A549 (cell line): Measurements from ENCODE around the gene PLEKHA6. TPM values are rescaled to one million over a fixed set of nuclear protein-coding genes. Genes with fewer than 3 reads are reported as not detected.

Experiments
- ATAC-seq, 2 experiments: fragments of 200-7000 bp in 1 of 2; fragments of >200 bp in 1 of 2; cut with Nextera tagmentation in 1 of 2; cut with Tn5 transposase in 1 of 2; 3 replicates each; pipeline versions ENCODE4 v1.8.0 to v1.9.1; 2018 to 2020; ENCODE audit warnings: mild to moderate bottlenecking in 1 of 2, moderate library complexity in 1 of 2
- CTCF ChIA-PET: fragments of 300-600 bp; sonication (Branson Sonifier 250); formaldehyde crosslinking; extraction: SDS; loops from one replicate; lab custom pipeline; 2021; ENCODE audit warnings: antibody characterized with exemption, inconsistent platforms; lab: Yijun Ruan, JAX
- POLR2A ChIA-PET: fragments of 350-600 bp; formaldehyde crosslinking; extraction: SDS; loops from one replicate; lab custom pipeline; 2021; ENCODE audit warnings: antibody characterized with exemption, inconsistent platforms; lab: Yijun Ruan, JAX
- DNase-seq, 2 experiments: peaks; one replicate each; pipeline versions ENCODE4 v3.0.0 to v3.0.0-alpha.2; 2011 to 2016; ENCODE audit warnings: low read depth in 1 of 2, low spot score in 1 of 2
- FAIRE-seq: peaks from 2 replicates; lab custom pipeline; 2011; peaks lifted over from hg19 to GRCh38; lab: Jason Lieb, UNC
- H3K27ac ChIP-seq, 2 experiments: fragments of >200 bp; sonication (Bioruptor Twin); formaldehyde crosslinking; 3 replicates each; pipeline ENCODE4 v1.5.1; 2016 to 2017
- H3K4me1 ChIP-seq: fragments of >200 bp; sonication (Bioruptor Twin); formaldehyde crosslinking; 3 replicates; pipeline ENCODE4 v1.6.1; 2016
- H3K4me2 ChIP-seq: fragments of >200 bp; sonication (Bioruptor Twin); formaldehyde crosslinking; 3 replicates; pipeline ENCODE4 v1.6.1; 2016
- H3K4me3 ChIP-seq: fragments of >200 bp; sonication (Bioruptor Twin); formaldehyde crosslinking; 3 replicates; pipeline ENCODE4 v1.5.1; 2016
- H3K9me3 ChIP-seq: fragments of >200 bp; sonication (Bioruptor Twin); formaldehyde crosslinking; 3 replicates; pipeline ENCODE4 v1.6.1; 2016
- BHLHE40 ChIP-seq: IDR thresholded peaks from 2 replicates; pipeline ENCODE4 v1.6.1; 2012; ENCODE audit warnings: low read depth, low read length, inconsistent platforms
- CBX2 ChIP-seq: fragments of 200-600 bp; sonication (generic); IDR thresholded peaks from 2 replicates; pipeline ENCODE4 v1.6.1; 2016; ENCODE audit warnings: low read depth, mild to moderate bottlenecking, borderline replicate concordance
- CEBPB ChIP-seq, 2 experiments: fragments of >200 bp in 1 of 2; sonication (Bioruptor Twin) in 1 of 2; formaldehyde crosslinking in 1 of 2; IDR thresholded peaks; 2 replicates each; pipeline ENCODE4 v1.6.1; 2012 to 2016
- CHD2 ChIP-seq: fragments of 150-350 bp; IDR thresholded peaks from 2 replicates; pipeline ENCODE4 v1.6.1; 2014; ENCODE audit warnings: low read length; ENCODE audit not compliant: partially characterized antibody
- E2F6 ChIP-seq: IDR thresholded peaks from 2 replicates; pipeline ENCODE4 v1.6.1; 2012; ENCODE audit warnings: low read depth, borderline replicate concordance
- HOXA7 ChIP-seq: fragments of 250-450 bp; sonication (Bioruptor Pico); IDR thresholded peaks from 2 replicates; pipeline ENCODE4 v1.5.0; 2020; ENCODE audit warnings: mild to moderate bottlenecking, moderate library complexity
- HOXB13 ChIP-seq: fragments of 250-450 bp; sonication (Bioruptor Pico); IDR thresholded peaks from 2 replicates; pipeline ENCODE4 v1.5.0; 2020; ENCODE audit warnings: low read depth, mild to moderate bottlenecking, moderate library complexity
- HOXB5 ChIP-seq: fragments of 250-450 bp; sonication (Bioruptor Pico); IDR thresholded peaks from 2 replicates; pipeline ENCODE4 v1.5.0; 2020; ENCODE audit warnings: mild to moderate bottlenecking, moderate library complexity
- KDM1A ChIP-seq: fragments of 200-600 bp; sonication (generic); IDR thresholded peaks from 2 replicates; pipeline ENCODE4 v1.6.1; 2016; ENCODE audit warnings: low read depth, mild to moderate bottlenecking
- MAFK ChIP-seq: fragments of 450-650 bp; IDR thresholded peaks from 2 replicates; pipeline ENCODE4 v1.6.1; 2014; ENCODE audit not compliant: partially characterized antibody
- MYC ChIP-seq: IDR thresholded peaks from 2 replicates; pipeline ENCODE4 v1.6.1; 2012; ENCODE audit warnings: mild to moderate bottlenecking, inconsistent platforms, low read length, improper control_type of control experiment, borderline replicate concordance
- NR3C1 ChIP-seq: fragments of >200 bp; sonication (Bioruptor Twin); formaldehyde crosslinking; IDR thresholded peaks from 3 replicates; pipeline ENCODE4 v1.6.1; 2017
- POLR2AphosphoS2 ChIP-seq: conservative IDR thresholded peaks from 2 replicates; pipeline ENCODE4 v1.6.1; 2012; ENCODE audit warnings: low read length, improper control_type of control experiment, inconsistent platforms
- RAD21 ChIP-seq, 2 experiments: fragments of >200 bp in 1 of 2; sonication (Bioruptor Twin) in 1 of 2; formaldehyde crosslinking in 1 of 2; IDR thresholded peaks in 1 of 2; conservative IDR thresholded peaks in 1 of 2; 2 replicates in 1 of 2; 3 replicates in 1 of 2; pipeline ENCODE4 v1.6.1; 2012 to 2018; ENCODE audit warnings: inconsistent platforms in 1 of 2
- RARB ChIP-seq: fragments of 250-450 bp; sonication (Bioruptor Pico); IDR thresholded peaks from 2 replicates; pipeline ENCODE4 v1.8.0; 2021; ENCODE audit warnings: mild to moderate bottlenecking, moderate library complexity
- REST ChIP-seq: fragments of 200-600 bp; sonication (generic); IDR thresholded peaks from 2 replicates; pipeline ENCODE4 v1.6.1; 2016; ENCODE audit warnings: antibody characterized with exemption, mild to moderate bottlenecking, moderate library complexity
- RFX5 ChIP-seq: fragments of 450-650 bp; IDR thresholded peaks from 2 replicates; pipeline ENCODE4 v1.7.1; 2014; ENCODE audit warnings: antibody characterized with exemption, mild to moderate bottlenecking, moderate library complexity
- SMC3 ChIP-seq: fragments of >200 bp; sonication (Bioruptor Twin); formaldehyde crosslinking; IDR thresholded peaks from 3 replicates; pipeline ENCODE4 v1.6.1; 2018; ENCODE audit warnings: inconsistent platforms
- TFCP2L1 ChIP-seq: fragments of 250-450 bp; sonication (Bioruptor Pico); IDR thresholded peaks from 2 replicates; pipeline ENCODE4 v1.5.0; 2021; ENCODE audit warnings: mild to moderate bottlenecking
- TP53 ChIP-seq: fragments of 250-450 bp; sonication (Bioruptor Pico); IDR thresholded peaks from 2 replicates; pipeline ENCODE4 v1.5.0; 2021; ENCODE audit warnings: mild to moderate bottlenecking, moderate library complexity
- ZFP36 ChIP-seq: fragments of 450-650 bp; IDR thresholded peaks from 2 replicates; pipeline ENCODE4 v1.6.1; 2014; ENCODE audit warnings: borderline replicate concordance; ENCODE audit not compliant: partially characterized antibody
- ZSCAN20 ChIP-seq: fragments of 250-450 bp; sonication (Bioruptor Pico); IDR thresholded peaks from 2 replicates; pipeline ENCODE4 v1.8.0; 2022; ENCODE audit warnings: mild to moderate bottlenecking, moderate library complexity
- WGBS: methylation state at CpG from one replicate; pipeline ENCODE4 v1.1.6; 2017; ENCODE audit errors: missing lambda C conversion rate; 5-methylcytosine and 5-hydroxymethylcytosine counted together
- polyA plus RNA-seq, 4 experiments: library from polyadenylated mRNA; depleted of rRNA in 3 of 4; stranded (reverse); fragments of >200 nt; fragmentation: RNase III in 1 of 4; extraction: RNeasy Plus Mini Kit Qiagen cat#74134 plus additional on column Dnase treatment in 1 of 4; gene quantifications; 2 replicates in 3 of 4; 3 replicates in 1 of 4; pipeline ENCODE4 v1.2.3, GENCODE V29; 2011 to 2017
- TF ChIP-seq, protein P1 (sequence below): fragments of >200 bp; sonication (Bioruptor Twin); formaldehyde crosslinking; IDR thresholded peaks from 2 replicates; pipeline ENCODE4 v1.6.1; 2016
- TF ChIP-seq, protein P2 (sequence below): fragments of 150-350 bp; IDR thresholded peaks from 2 replicates; pipeline ENCODE4 v1.6.1; 2014; ENCODE audit warnings: low read depth, mild to moderate bottlenecking, low read length
- TF ChIP-seq, protein P3 (sequence below): IDR thresholded peaks from 2 replicates; pipeline ENCODE4 v1.6.1; 2012

The PLEKHA6 gene
- polyA plus RNA-seq, 2 of the 4 experiments (the other 2 are of a cell fraction), result 13.0 to 26.2 TPM

- POLR2A ChIA-PET, result no interaction called here
- no peak for FAIRE-seq
- TF ChIP-seq RAD21 (conservative IDR thresholded peaks at IDR 0.05 in 1 of 2, IDR thresholded peaks at IDR 0.05 in 1 of 2) (no peak), MYC (no peak), CHD2 (no peak), TFCP2L1 (CRISPR knock-in tag) (no peak), HOXB5 (CRISPR knock-in tag) (no peak), ZSCAN20 (CRISPR knock-in tag) (no peak), MAFK (no peak), SMC3 (no peak)
Measured at GRCh38 chr1:204191456-204191855, 168.3 kb downstream of the PLEKHA6 start.

GRCh38 chr1:204190212-204191211 lies 169.2 kb downstream of the PLEKHA6 start:
- ChIA-PET POLR2A (interaction anchor here (0.6 kb wide), 1 partner anchor 516 kb away, joined by 3 read pairs; no protein-coding TSS in a partner anchor), CTCF (interaction anchor here (0.8 to 7.1 kb wide), 10 partner anchors 10 to 173 kb away, joined by 3 to 56 read pairs (median 5); no protein-coding TSS in a partner anchor)
- H3K27ac ChIP-seq, result no peak overlapping the region
- no peak for DNase-seq
- TF ChIP-seq, protein P1, sequence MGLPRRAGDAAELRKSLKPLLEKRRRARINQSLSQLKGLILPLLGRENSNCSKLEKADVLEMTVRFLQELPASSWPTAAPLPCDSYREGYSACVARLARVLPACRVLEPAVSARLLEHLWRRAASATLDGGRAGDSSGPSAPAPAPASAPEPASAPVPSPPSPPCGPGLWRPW, result no peak
- peak; percentile 26 to 42; a peak in 2 of 4 replicates for TF ChIP-seq CEBPB (IDR thresholded peaks at IDR 0.05)
- no peaks in the 10 kb centered on the region for H3K9me3 ChIP-seq
- no peak overlapping the region for H3K4me3 ChIP-seq
- FAIRE-seq, result no peak
- no peak for ATAC-seq
- H3K4me2 ChIP-seq, result no peak overlapping the region
- WGBS, result 70% methylated on average over 35 of the region's 44 CpGs
- peaks cover under 1% of the 10 kb centered on the region; the same call in 1 of the 3 replicates for H3K4me1 ChIP-seq

More at GRCh38 chr1:204191456-204191855, 168.3 kb downstream of the PLEKHA6 start:
- ATAC-seq, result no peak
- CTCF ChIA-PET, result interaction anchor here (0.8 to 7.1 kb wide), 9 partner anchors 15 to 172 kb away, joined by 3 to 56 read pairs (median 4); no protein-coding TSS in a partner anchor
- DNase-seq, result no peak
- 75% methylated on average over 7 of the region's 7 CpGs for WGBS
- Histone ChIP-seq H3K9me3 (no peaks in the 10 kb centered on the region), H3K4me3 (no peak overlapping the region), H3K4me2 (no peak overlapping the region), H3K4me1 (peaks cover 5% of the 10 kb centered on the region; the same call in 1 of the 3 replicates), H3K27ac (no peak overlapping the region)

GRCh38 chr1:204188959-204189639 lies 170.6 kb downstream of the PLEKHA6 start:
- H3K4me3 ChIP-seq, result no peak overlapping the region
- CTCF ChIA-PET, result interaction anchor here (1.1 to 7.1 kb wide), 6 partner anchors 9 to 174 kb away, joined by 3 to 56 read pairs (median 8); no protein-coding TSS in a partner anchor
- H3K4me2 ChIP-seq, result no peak overlapping the region
- peak in 1 of 2 experiments; percentile 15; a peak in 1 of 6 replicates for ATAC-seq
- no peak for DNase-seq
- H3K27ac ChIP-seq, result no peak overlapping the region
- 56% methylated on average over 11 of the region's 11 CpGs for WGBS
- no peaks in the 10 kb centered on the region for H3K9me3 ChIP-seq
- H3K4me1 ChIP-seq, result no peaks in the 10 kb centered on the region
- FAIRE-seq, result no peak
- POLR2A ChIA-PET, result no interaction called here
- TF ChIP-seq CBX2 (no peak), HOXA7 (CRISPR knock-in tag) (no peak), BHLHE40 (no peak), NR3C1 (no peak), E2F6 (no peak), POLR2AphosphoS2 (no peak), TP53 (no peak), KDM1A (no peak), RFX5 (no peak), ZFP36 (no peak), REST (no peak), TFCP2L1 (CRISPR knock-in tag) (no peak), RARB (CRISPR knock-in tag) (no peak), HOXB13 (CRISPR knock-in tag) (no peak)
- TF ChIP-seq, protein P2, sequence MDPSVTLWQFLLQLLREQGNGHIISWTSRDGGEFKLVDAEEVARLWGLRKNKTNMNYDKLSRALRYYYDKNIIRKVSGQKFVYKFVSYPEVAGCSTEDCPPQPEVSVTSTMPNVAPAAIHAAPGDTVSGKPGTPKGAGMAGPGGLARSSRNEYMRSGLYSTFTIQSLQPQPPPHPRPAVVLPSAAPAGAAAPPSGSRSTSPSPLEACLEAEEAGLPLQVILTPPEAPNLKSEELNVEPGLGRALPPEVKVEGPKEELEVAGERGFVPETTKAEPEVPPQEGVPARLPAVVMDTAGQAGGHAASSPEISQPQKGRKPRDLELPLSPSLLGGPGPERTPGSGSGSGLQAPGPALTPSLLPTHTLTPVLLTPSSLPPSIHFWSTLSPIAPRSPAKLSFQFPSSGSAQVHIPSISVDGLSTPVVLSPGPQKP, result no peak
- TF ChIP-seq, protein P3, sequence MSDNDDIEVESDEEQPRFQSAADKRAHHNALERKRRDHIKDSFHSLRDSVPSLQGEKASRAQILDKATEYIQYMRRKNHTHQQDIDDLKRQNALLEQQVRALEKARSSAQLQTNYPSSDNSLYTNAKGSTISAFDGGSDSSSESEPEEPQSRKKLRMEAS, result no peak
